Neural cell (in vitro differentiated cells): Measurements from ENCODE around the gene EEPD1.

Experiments
- CTCF ChIP-seq: fragments of 450-650 bp; IDR thresholded peaks from 2 replicates; pipeline ENCODE4 v1.5.1; 2014; ENCODE audit warnings: antibody characterized with exemption, mild to moderate bottlenecking, moderate library complexity; ENCODE audit not compliant: poor library complexity, severe bottlenecking
- EZH2 ChIP-seq: fragments of 200-600, 300-800 bp; shearing (Covaris generic), sonication (generic); IDR thresholded peaks from 2 replicates; pipeline ENCODE4 v1.6.1; 2014; ENCODE audit warnings: antibody characterized with exemption, low read length, borderline replicate concordance, mild to moderate bottlenecking; ENCODE audit not compliant: insufficient read depth, poor library complexity, severe bottlenecking
- MXI1 ChIP-seq: fragments of 450-650 bp; conservative IDR thresholded peaks from 2 replicates; pipeline ENCODE4 v1.6.1; 2014; ENCODE audit warnings: antibody characterized with exemption, mild to moderate bottlenecking; ENCODE audit not compliant: poor library complexity, severe bottlenecking
- POLR2AphosphoS5 ChIP-seq: IDR thresholded peaks from 2 replicates; pipeline ENCODE4 v1.6.1; 2012
- RAD21 ChIP-seq: fragments of 450-650 bp; conservative IDR thresholded peaks from 2 replicates; pipeline ENCODE4 v1.6.1; 2014; ENCODE audit warnings: antibody characterized with exemption, mild to moderate bottlenecking, moderate library complexity
- REST ChIP-seq: IDR thresholded peaks from 2 replicates; pipeline ENCODE4 v1.6.1; 2012; ENCODE audit warnings: borderline replicate concordance

GRCh38 chr7:36348771-36349170 lies 195.7 kb downstream of the EEPD1 start:
- no peak for TF ChIP-seq CTCF
- no peak for TF ChIP-seq MXI1
- TF ChIP-seq EZH2, result no peak
- no peak for TF ChIP-seq POLR2AphosphoS5
- TF ChIP-seq REST, result no peak
- TF ChIP-seq RAD21, result no peak
